IPS DF 19.7 (cell line): ENCODE measurements around the gene KCNAB1.

ENCODE experiments used
- DNase-seq: peaks from one replicate; pipeline ENCODE4 v3.0.0-alpha.2; 2013; ENCODE audit warnings: low read depth, low spot score

The KCNAB1 gene

DNA sequence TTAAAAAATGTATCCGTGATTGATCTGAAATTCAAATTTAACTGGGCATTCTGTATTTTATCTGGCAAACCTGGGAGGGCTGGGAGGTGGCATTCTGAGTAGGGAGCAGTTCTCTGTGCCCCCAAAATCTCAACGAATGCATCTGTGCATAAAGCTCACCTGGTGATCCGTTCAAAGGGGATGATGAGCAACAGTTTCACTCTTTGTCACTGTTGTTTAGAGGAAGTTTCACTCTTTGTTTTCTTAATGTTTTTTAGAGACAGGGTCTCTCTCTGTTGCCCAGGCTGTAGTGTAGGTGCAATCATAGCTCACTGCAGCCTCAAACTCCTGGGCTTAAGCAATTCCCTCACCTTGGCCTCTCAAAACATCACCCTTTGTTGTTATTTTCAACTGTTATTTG, 247.8 kb downstream of the KCNAB1 start:
- DNase-seq = no peak

DNA sequence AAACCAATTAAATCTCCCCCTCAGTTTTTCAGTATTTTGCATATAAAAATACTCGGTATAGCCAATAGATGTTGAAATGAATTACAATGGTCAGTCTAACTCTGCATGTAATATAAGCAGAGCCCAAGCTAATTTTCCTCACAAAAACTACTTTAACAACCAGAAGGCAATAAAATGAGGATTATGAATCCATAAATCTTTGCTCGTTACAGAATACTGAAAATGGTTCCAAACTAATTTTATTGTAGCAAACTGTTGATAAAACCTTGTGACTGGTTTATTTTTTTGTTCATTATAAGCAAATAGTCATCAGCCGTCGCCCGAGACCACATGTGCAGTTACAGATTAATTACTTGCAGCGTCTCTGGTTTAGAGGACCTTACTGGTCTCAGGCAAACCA, 251.3 kb downstream of the KCNAB1 start:
- no peak for DNase-seq

DNA sequence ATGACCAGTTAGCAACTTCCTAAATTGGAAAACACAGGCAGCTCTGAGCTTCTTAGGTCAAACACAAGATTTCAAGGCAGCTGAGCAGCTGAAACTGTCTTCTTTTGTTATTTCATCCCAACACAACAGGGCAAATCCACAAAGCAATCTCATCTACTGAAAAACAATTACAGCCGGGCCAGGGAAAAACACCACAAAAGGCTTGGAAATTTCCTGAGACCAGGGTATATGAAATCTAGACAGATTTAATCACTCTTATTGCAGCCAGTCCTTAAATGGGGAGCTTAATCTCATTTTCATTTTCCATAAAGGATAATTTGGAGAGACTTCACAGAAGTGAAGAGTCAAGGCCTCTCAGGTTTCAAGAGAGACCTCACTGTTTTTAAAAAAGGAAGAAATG, 252.7 kb downstream of the KCNAB1 start:
- no peak for DNase-seq

DNA sequence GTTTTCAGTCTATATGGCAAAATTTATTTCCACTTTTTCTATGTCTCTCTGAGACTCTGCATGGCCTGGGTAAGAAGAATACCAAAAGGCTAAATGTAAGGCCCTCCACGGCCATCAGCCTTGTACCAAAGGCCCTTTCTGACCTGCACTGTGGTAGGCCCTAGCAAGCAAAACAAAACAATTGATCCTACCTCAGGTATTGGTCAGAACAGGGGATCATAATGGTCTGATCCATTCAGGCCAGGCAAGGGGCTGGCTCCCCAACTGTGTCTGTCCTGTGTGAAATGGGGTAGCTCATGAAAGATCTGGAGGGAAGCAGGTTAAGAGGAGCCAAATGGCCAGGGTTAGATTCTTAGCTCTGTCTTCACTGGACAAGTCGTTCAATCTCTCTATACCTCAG, 253.3 kb downstream of the KCNAB1 start:
- no peak for DNase-seq

DNA sequence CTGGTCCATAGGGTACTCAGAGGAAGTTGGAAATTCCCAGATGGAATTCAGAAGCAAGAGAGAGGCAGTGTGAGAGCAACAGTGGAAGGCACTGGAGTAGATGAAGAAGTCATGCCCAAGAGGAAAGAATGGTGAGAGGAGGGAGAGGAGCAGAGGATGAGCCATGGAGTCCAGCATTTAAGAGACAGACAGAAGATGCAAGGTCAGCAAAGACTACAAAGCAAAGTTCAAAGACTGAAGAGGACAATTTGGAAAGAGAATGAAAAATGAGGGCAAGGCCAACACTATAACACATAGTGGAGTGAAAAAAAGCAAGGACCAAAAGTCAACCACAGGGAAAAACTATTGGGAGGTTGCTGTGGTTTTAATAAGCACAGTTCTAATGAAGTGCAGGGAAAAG, 255.8 kb downstream of the KCNAB1 start:
- no peak for DNase-seq

DNA sequence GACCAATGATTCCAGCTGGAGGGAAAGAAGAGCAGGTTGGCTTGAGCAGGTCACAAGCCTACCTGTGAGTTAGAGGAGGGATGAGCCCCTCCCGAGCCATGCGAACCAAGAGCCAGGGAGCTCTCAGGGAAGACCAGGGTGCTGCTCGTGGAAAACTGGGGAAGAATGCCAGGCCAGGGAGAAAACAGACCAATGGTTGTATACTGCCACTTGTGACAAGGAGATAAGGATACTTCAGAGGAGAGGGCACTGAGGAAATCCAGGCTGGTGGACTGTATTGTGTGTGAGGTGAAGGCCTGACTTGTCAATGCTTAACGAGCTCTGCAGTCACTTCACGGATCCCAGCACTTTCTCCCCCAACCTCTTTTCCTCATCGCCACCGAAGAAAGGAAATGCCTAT, 256.9 kb downstream of the KCNAB1 start:
- no peak for DNase-seq

DNA sequence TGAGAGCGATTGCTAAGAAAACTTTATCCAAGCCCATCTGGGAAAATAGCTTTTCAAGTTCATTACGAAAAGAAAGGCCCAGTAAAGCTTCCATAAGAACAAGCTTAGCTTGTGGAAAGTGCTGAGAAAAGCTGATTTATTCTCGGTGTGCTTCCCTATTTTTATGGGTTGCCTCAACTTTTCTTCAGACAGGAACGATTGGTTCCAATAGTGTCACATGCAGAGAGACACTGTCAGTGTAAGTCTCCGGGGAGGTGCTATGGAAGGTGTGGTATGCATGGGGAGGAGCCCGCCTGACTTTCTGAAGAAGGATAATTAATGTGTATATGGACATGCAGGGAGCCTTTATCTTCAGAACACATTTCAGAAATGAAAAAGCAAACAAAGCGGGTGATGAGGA, 257.3 kb downstream of the KCNAB1 start:
- DNase-seq = no peak

DNA sequence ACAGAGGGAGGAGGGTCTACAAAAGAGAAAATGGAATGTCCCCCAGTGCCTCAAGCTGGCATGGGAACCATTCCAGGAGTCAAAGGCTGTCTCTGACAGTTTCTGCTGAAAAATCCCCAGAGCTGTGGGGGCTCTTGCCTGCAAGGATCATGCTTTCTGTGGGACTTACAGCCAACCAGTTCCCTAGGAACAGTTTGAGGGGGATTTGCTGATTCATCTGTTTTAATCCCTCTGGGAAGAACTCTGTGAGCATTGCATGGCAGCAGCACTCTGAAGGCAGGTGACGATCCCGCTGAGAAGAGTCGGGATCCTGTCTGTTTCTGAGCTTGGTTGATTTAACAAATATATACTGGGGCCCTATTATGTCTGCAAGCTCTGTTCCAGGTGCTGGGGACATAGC, 258.5 kb downstream of the KCNAB1 start:
- DNase-seq = no peak

DNA sequence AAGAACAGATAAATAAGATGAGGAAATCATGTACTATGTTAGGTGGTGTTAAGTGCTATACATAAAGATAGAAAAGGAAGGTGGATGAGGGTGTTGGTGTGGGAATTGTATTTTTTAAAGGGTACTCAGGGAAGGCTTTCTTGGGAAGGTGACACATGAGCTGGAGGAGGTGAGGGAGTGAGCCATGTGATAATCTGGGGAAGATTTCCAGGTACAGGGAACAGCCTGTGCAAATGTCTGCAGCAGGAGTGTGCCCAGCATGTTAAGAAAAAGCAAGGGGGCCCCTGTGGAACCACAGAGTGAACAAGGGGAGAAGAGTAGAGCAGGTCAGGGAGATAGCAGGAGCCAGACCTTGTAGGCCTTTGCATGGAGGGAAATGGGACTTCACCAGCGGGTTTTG, 258.9 kb downstream of the KCNAB1 start:
- DNase-seq = no peak

DNA sequence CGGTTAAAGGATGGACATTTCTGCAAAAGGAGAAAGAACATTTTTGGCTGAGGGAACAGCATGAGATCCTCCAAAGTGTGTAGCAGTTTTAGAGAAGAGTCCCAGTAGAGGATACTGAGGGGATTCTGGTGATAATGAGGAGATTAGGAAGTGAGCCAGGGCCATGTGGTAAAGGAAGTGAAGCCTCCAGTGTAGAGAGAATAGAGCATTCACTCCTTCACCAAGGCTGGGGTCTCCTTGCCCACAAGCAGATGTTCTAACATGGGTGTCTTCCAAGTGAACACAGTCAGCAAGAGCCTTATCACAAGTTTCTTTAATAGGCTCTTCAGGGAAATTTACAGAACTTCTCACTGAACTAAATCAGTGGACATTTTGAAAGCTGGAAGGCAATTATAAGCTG, 260.9 kb downstream of the KCNAB1 start:
- no peak for DNase-seq

DNA sequence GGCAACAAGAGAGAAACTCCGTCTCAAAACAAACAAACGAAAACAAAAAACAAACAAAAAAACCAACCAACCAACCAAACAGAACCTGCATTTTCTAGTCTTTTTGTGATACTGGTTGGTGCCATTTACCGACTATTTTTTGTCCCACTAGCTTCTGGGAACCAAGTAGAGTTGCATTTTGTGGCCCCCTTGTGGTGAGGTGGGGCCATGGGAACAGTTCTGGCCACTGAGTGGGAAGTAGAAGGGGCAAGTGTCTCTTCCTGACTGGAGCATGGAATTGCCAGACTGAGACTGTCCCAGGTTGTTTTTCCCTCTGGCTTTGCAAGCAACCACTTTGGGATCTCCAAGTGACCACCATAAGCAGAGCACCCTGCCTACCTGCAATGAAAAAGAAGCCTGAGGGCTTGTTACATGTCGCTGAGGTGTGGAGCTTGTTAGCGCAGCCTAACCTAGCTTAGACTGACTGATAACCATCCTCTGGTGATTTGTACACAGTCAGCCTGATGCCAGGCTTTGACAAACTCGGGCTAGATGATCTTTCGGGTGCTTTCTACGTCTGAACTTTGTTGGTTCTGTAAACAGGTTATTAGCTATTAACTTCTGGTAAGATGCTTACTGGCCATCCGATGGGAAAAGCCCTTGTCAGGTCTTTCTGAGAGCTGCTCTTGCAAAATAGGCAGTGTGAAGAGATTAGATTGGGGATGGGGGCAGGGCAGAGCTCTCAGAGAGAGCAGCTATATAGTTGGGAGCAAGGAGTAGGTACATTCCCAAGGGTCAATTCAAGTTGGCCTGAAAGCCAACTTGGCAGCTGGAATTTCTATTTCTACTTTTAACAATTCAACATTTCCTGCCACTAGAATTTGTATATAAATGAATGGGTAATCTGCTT, 262.3 kb downstream of the KCNAB1 start:
- no peak for DNase-seq

DNA sequence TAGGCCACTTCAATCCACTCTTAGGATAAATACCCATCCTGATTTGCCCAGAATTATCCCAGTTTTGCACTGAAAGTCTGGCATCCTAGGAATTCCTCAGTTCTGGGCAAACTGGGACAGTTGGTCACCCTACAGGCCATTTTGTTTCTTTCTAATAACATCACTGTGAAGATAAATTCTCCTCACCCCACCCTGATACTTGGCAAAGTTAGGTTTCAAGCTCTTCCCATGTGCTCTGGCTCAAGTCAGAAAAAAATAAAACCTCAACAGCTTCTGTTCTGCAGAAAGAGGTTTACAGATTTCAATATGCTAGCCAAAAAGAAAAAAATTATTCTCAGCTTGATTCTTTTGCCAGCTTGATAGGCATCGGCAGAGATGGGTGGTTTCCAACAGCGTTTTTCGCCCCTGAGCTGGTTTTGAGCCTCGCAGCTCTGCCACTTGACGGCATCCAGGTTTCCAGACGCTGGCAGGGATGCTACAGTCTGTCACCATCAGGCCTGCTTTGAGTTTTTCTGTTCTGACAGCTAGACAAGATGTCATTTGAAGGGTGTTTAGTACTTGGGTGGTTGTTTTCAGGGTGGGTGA, 263.2 kb downstream of the KCNAB1 start:
- DNase-seq = no peak

DNA sequence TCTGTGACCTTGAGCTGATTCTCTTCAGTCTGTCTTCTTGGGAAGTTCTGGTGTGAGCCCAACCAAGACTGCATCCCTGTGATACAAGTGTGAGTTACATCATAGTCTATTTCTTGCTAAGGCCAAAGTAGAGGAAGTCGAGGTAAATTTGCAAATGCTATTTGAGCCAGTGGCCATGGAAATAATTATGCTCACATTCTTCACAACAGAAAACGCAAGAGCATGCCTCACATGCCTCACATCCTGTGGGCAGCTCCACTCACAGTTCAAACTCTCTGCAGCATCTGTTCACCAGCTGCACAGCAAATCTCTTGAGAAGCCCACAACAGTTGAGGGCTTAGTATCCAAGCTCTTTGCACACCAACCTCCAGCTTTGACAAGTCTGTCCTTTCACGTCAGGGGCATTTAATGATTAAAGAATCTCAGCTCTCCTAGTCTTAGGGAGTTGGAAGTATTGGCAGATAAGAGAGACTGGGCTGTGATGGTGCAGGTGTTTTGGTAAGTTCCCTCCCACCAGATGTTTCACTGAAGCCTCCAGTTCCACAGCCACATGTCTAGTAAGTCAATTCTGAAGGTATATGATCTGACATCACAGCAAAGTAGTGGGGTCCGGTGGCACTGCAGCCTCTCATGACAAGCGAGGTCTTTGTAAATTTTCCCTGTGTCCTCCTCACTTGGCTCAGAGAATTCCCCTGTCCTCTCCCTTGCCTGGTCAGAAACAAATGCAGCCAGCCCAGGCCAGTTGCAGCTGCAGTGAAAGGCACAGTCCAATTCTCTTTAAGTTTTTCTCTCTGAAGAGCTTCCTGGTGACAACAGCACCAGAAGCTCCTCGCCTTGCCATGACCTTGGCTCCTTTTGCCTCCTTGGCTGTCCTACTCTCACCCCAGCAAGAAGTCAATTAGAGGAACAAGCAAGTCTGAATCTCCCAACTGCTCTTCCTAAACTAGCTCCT, 268.4 kb downstream of the KCNAB1 start:
- DNase-seq = no peak

DNA sequence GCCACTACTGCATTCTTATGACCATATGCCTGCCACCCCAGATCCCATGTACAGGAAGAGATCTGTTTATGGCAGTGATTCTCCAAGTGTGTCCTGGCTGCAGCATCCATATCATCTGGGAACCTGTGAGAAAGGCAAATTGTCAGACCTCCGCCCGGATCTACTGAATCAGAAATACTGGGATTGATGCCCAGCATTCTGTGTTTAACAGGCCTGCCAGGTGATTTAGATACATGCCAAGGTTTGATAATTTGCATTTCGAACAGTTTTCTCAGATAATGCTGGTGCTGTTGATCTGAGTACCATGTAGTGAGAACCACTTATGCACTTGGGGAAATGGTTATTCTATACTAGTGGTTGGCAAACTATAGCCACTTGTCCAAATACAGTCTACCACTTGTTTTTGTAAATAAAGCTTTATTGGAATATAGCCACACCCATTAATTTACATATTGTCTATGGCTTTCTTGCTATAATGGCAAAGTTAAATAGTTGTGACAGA, 269.1 kb downstream of the KCNAB1 start:
- no peak for DNase-seq

DNA sequence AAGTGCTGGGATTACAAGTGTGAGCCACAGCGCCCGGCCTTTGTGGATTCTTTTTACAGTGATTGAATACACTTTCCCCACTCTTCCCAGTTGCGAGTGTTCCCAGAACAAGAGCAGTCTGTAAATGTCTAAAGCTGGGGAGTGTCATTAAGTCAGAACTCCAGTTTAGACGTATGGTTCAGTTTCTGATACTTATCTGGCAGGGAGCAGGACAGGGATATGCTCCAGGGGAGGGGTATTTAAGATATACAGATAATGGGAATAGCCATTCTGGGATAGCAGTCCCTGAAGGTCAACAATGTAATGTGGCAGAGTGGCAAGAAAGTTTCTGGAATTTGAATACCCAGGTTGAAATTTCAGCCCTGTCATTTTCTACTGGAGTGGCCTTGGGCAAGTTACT, 270.5 kb downstream of the KCNAB1 start:
- DNase-seq = no peak

DNA sequence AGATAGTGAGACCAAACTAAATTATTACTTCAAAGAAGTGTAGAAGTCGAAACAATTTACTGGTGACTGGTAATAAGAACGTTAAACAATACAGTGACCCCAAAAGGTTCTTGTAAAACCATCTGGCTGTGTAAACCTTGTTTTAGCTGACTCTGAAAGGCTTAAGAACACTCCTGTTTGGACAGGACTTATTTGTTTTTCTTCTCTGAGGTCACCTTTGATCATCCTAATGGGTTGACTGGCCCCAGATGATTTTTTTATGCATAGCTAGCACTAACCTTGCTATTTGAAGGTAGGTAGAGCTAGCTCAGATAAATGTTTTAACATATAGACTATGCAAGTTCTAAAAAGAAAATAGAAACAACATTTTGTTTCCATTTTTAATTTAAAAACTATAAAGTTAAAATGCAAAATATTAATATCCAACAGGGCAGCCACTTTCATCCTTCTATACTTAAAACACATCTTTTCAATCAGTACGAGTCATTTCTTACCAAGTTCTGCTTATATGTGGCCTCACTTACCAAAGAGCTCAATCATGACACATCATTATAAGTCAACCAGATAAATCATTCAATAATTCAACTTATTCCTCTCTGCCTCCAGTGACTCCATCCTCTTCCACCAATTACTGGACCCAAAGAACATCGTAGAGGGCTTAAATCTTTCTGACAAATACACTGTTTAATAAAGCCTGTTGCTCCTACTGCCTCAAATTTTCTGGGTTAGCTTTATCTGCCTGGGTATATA, 275.8 kb downstream of the KCNAB1 start:
- no peak for DNase-seq

DNA sequence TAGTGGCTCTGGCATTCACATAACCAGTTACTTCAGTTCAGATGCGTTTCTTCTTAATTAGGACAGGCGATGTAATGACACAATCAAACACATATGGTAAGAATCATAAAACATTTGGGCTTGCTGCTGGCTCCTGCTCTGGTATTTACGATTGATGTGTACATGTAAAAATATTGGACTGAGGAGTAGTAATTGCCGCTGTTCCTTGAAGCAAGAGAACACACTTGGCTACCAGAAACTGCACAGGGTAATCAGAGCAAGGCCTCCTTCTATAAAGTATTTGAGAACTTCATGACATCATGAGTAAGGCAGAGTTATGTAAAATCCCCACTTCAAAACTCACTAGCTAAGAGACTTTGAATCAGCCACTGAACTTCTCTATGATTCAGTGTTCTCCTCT, 276.5 kb downstream of the KCNAB1 start:
- no peak for DNase-seq

DNA sequence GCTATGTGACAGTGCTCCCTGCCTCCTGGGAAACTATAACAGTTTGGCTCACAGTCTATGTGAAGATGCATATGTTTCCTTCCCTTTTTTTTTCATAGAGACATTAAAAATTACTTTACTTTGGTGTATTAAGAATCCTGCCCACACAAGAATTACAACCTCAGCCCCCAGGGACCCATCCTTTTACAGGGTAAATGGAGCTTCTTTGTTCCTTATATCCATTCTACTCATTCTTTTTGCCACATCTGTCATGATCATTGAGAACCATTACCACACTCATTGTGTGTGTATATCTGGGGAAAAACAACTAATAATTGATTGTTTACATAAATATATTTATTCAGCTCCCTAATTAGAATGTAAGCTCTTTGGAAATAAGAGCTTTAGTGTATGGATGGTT, 277.2 kb downstream of the KCNAB1 start:
- no peak for DNase-seq

DNA sequence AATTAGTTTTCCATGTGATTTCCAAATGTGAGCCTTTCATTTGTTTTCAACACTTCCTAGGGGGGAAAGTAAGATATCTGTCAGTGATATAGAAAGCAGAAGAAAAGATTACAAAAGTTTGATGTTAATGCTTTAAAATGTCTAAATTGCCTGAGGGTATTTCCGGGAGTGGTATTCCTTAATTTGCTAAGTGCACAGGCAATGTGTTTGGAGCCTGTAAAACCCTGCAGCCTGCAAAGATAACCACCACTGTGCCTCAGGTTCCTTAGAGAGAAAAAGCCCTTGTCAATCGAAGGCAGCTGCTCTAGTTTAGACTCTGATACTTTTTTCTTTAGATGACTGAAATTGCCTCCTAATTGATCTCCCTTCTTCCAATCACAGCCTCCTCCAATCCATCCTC, 279.7 kb downstream of the KCNAB1 start:
- DNase-seq = no peak

DNA sequence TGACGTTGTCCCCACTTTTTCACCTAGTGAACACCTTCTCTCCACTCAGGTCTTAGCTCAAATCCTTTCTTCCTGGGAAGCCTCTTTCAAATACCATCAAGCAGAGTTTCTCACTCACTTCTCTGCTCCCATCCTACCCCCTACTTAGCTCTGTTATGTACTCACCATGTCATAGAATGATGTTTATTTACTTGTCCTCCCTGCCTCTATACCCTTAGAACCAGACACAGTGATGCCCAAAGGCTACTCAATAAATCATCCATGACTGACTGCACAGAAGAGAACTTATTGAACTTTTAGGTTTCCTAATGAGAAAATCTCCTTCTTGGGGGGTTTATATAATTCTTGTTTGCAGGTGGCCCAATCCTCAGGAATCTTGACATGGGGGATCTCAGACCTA, 280.4 kb downstream of the KCNAB1 start:
- no peak for DNase-seq

DNA sequence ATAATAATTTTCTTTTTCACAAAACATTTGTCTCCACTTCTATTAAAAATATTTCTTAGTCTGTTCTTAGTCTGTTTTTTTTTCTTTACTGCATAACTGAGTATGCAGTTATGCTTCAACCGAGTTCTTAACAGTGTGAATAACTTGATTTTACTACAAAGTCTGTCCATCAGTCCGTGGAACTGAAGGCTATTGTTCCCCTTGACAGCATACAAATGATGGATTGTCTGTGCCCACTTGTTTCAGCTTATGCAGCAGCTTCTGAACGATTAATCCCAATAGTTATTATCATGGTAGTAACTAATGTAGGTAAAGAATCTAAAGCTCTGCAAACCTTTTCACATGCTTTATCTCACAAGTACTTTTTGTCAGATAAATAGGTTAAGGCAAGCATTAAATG, 283.8 kb downstream of the KCNAB1 start:
- no peak for DNase-seq
